OCI-LY1 (cell line): ENCODE measurements around the gene STK11IP.

Experiments used
- CTCF ChIP-seq: fragments of 200-600 bp; sonication (generic), shearing (Covaris generic); IDR thresholded peaks from 2 replicates; pipeline ENCODE4 v1.5.1; 2017; ENCODE audit warnings: mild to moderate bottlenecking, antibody characterized with exemption, low read length, moderate library complexity, mixed read lengths
- EZH2 ChIP-seq: fragments of 200-600 bp; sonication (generic), shearing (Covaris generic); IDR thresholded peaks from 2 replicates; pipeline ENCODE4 v1.8.0; 2017; ENCODE audit warnings: borderline replicate concordance, mixed run types, mild to moderate bottlenecking, antibody characterized with exemption, low read length, moderate library complexity, mixed read lengths

GRCh38 chr2:219620546-219620945 lies 22.9 kb downstream of the STK11IP start:
- TF ChIP-seq CTCF, result no peak
- TF ChIP-seq EZH2, result no peak
